ENCODE results near the gene S1PR3. TPM values are rescaled to one million over a fixed set of nuclear protein-coding genes. Genes with fewer than 3 reads are reported as not detected.
"Not testable (repeated sequence)": the region's sequence is repeated elsewhere in the genome, so short reads cannot be mapped to it uniquely, and the experiment has no call there.

The S1PR3 gene
- polyA plus RNA-seq (ENCODE audit: insufficient read length in 4 of 4), result 10 to 100 TPM; 50.4 to 69.6 (median 57.0) TPM

DNA sequence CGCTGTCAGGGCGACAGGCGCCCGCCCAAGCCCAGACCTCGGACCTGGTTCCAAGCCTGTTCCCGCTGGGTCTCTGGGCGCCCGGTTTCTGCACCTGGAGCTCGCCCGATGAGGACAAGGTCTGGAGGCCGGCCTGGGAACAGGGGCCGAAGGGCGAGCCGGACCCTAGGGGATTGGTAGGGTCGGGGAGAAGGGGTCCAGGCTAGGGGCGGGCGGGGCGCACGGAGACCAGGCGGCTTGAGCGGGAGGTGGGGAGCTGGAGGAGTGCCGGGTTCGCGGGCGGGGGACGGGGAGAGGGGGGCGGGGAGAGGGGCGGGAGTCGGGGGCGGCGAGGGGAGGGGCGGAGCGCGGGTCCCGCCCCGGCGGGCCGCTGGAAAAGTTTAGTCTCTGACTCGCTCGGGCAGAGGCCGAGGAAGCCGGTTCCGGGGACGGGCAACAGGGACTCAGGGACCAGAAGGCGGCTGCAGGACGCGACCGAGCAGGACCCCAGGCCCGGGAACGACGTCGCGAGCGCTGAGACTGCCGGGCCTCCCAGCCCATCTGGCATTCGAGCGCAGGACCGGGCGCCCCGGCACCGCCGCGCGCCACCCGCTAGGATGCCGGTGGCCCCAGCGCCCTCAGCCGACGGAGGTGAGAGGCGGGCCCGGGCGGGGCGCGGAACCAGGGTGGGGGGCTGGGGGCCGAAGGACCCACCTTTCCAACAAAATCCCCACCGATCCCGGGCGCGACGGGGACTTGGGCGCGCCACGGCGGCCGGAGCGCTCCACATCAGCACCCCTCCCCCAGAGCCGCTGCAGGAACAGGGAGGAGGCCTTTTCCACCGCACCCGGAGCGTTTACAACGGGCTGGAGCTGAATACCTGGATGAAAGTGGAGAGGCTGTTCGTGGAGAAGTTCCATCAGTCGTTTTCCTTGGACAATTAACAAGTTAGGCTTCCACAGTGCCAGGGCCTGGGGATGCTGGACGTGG lies at the start of gene S1PR3:
Gene S1PR3 (plus strand): TSS at position 403 of the 969 bp plus-strand sequence. CDS start 9,733 bp downstream, outside the sequence.
- no peak for DNase-seq (ENCODE audit: low read depth in 4 of 4, low spot score in 3 of 4)

DNA sequence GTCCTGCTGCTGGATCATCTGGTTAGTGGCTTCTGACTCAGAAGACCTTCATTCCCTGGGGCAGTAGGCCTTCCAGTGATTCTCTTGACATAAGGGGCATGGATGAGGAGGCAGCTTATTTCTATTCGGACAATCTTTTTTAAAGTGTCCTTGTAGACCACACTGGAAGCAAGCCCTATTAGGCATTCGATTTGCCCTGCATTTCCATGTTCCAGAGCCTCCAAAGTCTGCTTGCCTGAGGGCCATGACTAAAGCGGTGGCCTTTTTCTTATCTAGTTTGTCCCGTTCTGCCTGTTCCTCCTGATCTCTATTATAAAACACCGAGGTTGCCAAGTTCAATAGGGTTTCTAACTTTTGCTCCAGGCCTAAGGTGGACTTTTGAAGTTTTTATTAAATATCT lies 49.7 kb upstream of the S1PR3 start:
- DNase-seq (ENCODE audit: low read depth in 4 of 4, low spot score in 3 of 4), result not testable (repeated sequence)

DNA sequence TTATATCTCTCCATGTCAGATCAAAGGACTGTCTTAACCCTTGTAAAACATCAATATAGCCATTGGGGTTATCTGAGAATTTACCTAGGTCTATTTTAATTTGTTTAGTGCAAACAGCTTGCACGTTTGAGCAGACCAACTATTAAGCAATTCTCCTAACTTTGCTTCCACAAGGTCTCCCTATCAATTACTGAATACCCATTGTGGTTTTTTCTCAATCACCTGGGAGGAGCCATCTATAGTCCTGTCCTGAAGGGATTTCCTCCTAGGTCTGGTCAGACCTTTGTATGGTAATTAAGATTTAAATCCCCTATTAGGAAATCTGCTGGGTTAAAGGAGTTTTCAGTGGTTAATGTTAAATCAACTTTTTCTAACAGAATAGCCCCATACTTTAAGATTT lies 48.9 kb upstream of the S1PR3 start:
- no peak for DNase-seq (ENCODE audit: low read depth in 4 of 4, low spot score in 3 of 4)

DNA sequence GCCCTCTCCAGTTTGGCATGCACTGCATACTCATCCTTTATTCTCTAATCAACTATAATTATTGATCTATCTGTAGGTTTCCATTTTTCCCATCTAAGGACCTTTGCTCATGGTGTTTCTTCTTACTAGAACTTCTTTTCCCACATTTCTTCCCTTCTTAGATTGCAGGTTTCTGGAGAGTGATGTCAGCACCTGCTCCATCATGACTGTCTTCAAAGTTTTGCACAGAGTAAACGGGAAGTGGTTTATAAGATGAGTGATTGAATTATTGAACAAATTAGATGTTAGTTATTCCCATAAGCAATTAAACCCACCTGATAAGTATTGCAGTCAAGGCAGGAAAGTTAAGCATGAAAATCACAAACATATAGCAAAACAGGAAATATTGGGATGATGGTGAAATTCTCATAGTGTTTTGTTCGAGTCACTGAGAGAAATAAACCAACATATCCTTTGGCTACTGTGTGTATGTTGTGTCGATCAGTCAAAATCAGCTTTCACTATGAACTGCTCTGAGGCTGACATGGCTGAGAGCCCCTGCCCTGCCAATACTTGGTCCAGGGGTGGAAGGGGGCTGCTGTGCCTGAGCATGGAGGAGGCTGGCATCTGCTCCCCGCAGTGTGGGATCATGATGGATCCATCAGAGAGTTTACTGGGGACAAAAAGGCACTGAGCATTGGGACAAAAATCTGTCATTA lies 45.5 kb upstream of the S1PR3 start:
- DNase-seq (ENCODE audit: low read depth in 4 of 4, low spot score in 3 of 4), result no peak

DNA sequence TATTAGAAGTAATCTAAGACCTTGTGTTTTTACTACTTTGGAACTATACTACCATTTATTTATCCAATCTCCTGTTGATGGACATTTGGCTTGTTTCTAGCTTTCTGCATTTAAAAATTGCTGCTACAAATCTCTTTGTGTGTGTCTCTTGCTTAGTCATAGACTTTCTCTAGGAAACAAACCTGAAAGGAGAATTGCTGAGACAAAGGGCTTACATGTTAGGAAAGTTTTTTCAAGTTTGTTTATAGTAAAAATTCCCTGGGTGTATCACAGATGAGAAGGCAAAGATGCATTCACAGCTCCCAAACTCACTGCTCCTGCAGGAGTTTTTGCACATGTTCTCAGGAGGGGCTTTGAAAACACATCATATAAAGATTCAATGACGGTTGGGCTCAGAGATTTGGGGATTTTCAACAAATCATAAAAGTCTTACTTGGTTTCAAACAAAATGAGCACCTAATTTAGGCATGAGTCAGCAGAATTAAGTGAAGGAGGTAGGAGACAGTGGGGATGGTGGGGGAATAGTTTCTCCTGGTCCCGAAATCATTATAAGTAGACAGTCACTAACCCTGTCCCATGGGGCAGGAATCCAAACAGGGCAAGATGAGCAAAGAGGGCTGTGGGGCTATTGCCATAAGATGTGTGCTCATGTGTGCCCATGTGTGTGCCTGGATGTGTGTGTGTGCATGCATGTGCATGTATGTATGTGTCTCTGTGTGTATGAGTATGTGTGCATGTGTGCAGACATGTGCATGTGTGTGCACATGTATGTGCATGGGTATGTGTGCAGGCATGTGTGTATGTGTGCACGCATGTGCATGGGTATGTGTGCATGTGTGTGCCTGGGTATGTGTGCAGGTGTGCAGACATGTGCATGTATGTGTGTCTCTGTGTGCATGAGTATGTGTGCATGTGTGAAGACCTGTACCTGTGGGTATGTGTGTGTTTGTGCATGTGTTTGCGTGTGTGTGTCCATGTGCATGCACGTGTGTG lies 43.4 kb upstream of the S1PR3 start:
- DNase-seq (ENCODE audit: low read depth in 4 of 4, low spot score in 3 of 4), result no peak

DNA sequence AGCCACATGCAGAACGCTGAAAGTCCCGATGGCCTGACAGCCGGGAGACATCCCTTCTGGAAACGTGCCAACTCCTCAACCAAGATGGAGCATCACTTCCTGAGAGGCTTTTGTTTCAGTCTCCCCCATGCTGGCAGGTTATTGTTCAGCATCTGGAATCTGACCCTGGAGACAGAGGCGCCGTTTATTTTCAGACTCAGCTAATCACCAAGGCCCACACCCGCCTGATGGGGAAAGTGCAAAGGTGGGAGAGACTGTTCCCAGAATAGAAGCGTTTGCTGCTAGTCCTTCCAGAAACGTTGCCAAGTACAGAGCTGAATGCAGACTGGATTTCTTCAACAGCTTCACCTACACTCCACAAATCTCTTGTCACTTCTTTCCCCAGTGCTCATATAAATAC lies 41.8 kb upstream of the S1PR3 start:
- DNase-seq (ENCODE audit: low read depth in 4 of 4, low spot score in 3 of 4), result peak; percentile 41 to 68 (median 48)

DNA sequence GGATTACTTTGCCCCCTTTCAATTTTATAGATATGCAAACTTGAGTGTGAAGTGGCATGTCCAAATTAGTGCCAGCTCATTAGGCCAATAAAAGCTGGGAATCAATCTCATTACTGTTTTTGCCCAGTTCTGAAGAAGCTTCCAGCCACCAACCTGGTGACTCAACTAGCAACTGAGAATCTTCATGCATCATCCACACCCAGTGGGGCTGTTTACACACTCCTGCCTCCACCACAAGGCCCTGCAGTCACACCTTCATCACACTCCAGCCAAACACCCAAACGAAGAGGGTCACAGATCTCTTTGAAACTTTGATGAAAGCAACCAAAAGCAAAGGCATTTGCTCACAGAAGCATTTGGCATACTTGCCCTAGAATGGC lies 41.3 kb upstream of the S1PR3 start:
- no peak for DNase-seq (ENCODE audit: low read depth in 4 of 4, low spot score in 3 of 4)

DNA sequence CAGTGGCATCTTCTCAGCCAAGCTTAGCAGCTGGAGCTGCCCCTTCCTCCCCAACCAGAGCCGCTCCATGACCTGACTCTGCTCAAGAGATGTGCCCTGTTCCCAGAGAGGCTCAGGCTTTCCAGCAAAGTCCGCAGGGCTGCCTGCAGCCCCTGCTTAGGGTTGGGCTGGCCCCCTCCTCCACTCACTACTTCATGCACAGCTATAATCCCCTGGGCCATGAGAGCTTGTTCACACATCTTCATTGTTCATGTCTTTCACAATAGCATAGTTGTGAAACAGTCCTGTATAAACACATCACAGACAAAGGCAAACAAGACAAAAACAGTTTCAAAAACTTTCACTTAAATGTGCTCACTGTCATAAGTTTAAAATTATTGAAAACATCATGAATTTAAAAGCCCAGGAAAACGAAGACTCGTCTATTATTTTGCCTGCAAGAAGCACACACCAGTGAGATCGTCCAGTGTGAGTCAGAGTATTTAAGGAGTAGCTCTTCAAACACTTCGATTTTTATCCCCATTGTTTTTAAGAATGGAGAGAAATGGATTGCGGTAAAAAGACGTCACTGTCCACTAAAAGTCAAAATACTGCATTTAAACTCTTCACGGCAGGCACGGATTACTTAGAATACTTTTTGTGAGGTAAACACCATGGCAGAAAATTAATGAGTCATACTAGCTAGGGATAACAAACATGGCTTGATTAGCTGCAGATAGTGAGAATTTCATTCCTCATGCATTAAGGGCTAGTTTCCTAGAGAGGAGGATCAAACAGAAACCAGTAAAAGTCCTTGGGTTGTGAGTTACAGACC lies 40.7 kb upstream of the S1PR3 start:
- DNase-seq (ENCODE audit: low read depth in 4 of 4, low spot score in 3 of 4), result no peak

DNA sequence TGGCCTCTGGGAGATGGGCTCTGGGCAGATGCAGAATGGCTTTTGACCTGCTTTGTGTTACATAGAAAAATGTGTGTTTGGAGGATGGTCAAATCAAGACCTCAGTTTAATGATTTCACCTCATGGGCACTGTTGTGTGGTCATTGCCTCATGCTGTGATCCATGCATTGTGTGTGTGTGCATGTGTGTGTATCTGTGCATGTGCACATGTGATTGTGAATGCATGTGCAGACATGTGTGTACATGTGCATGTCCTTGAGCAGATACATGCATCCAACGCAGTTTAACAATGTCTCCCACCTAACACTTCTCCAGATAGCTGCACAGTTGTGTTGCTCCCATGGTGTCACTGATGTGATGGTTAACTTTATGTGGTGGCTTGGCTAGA lies 40.1 kb upstream of the S1PR3 start:
- DNase-seq (ENCODE audit: low read depth in 4 of 4, low spot score in 3 of 4), result no peak

DNA sequence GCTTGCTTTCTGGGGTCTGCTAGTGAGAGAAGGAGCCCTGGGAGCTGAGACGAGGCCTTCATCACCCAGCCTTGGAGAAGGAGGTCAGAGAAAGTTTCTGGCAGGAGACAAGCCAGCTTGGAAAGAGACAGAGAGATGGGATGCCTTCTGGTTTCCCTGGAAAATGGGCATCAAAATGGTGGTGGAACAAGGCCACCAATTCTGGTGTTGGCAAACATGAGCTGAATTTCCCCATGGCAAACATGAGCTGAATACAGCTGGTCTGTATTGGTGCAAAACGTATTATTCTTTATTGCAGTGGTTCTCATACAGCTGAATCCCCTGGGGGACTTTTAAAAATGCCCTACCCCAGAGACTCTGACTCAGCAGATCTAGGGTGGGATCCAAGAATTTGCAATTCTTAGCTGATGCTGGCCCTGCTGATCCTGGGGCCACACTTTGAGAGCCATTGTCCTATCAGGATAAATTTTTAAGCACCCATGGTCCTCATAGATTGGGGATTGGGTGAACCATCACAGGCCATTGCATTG lies 39.1 kb upstream of the S1PR3 start:
- DNase-seq (ENCODE audit: low read depth in 4 of 4, low spot score in 3 of 4), result no peak

DNA sequence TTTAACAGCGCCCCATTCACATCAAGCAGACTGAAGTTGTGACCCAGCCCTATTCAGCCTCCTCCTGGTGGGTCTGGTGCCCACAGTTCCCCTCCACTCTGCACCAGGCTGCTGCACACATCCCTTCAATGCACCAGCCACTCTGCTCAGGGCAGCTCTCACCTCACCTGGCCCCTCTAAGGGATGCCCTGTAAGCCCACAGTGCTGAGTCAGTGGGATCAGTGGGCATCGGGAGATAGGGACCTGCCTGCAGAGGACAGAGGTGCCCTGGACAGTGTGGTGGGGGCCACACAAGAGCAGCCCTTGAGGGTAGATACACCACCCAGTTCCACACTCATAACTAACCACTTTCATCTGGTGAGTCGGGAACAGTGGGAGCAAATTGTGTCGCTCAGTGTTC lies 38.3 kb upstream of the S1PR3 start:
- DNase-seq (ENCODE audit: low read depth in 4 of 4, low spot score in 3 of 4), result no peak

DNA sequence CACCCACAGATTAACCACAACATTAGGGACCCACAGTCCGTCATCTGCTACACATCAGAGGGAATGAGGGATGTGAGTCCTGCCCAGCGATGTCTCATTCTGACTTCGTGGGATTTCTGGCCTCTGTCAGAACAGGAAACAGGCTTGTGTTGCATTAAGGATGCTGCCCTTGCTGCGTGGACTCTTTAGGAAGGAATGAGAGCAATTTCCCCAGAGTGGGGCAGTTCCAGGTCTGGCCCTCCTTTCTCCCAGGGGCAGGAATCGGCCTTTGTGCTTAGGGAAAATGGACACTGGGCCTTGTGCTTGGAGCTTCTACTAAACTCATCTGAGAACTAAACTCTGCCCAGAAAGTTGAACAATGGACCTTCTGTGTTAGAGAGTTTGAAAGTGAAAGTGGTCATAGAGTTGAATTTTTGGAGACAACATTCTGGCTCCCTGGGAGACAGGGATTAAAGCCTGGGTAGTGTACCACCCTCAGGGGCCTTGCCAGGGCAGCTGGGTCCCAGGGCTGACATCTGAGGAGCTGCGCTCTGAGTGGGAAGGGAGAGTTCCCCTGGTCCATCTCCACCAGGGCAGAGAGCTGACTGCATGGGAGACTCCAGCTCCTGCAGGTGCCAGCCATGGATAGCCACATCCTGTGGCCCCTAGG lies 37.8 kb upstream of the S1PR3 start:
- no peak for DNase-seq (ENCODE audit: low read depth in 4 of 4, low spot score in 3 of 4)

DNA sequence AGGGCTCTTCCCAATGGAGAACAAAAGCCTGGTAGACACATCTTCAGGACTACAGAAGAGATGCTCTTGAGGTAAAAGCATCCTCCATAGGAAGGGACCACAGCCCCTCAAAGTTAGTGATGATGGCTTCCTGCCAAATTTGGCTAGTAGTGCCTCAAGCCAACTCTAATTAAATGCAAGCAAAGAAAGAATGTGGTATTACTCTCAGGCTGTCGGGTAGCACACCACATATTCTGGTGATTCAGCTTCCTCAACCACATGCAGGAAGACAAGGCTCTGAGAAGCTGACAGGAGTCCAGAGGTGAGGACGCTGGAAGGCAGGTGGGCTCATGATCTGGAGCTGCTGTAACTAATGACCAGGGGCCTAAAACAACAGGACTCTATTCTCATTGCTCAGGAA lies 37.2 kb upstream of the S1PR3 start:
- no peak for DNase-seq (ENCODE audit: low read depth in 4 of 4, low spot score in 3 of 4)

DNA sequence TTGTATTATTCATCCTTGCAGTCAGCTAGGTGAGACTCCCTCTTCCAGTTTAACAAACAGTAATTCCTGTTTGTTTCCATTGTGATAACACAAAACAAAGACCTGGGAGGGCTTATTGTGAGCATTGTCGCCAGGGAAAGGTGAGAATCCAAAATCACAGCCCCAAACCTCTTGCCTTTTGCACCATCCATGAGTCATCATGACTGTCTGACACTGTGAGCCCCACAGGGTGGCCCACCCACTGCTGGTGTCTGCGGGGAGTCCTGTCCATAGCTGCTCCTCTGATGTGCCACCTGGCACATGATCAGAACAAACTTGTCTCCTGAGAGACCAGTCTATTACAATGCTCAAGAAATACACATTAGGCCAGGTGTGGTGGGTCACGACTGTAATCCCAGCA lies 33.7 kb upstream of the S1PR3 start:
- DNase-seq (ENCODE audit: low read depth in 4 of 4, low spot score in 3 of 4), result no peak

DNA sequence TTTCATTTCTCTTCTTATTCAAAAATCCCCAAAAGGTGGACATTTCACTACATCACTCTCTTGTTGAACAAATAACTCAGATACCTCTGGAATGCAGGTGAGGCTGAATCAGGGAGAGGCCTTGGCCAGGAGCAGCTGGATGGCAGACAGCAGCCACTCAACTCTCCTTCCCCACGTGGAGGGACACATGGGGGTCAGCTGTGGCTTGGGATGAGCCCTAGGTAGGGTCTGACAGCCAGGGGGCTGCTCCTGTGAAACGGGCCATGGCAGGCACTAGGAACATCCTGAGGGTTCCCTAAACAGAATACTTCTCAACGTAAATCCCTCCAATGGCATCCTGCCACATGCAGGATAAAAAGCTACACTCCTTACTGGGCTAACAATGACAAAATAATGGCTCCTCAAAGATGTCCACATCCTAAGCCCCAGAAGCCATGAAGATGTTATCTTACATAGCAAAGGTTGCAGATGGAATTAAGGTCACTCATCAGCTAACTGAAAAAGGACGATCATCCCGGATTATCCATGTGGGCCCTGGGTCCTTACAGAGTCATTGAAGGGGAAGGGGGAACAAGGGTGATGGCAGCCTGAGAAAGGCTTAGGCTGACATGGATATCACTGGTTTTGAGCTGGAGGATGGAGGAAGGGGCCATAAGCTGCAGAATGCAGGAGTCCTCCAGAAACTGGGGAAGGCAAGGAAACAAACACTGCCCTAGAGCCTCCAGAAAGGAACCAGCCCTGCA lies 31.4 kb upstream of the S1PR3 start:
- no peak for DNase-seq (ENCODE audit: low read depth in 4 of 4, low spot score in 3 of 4)

DNA sequence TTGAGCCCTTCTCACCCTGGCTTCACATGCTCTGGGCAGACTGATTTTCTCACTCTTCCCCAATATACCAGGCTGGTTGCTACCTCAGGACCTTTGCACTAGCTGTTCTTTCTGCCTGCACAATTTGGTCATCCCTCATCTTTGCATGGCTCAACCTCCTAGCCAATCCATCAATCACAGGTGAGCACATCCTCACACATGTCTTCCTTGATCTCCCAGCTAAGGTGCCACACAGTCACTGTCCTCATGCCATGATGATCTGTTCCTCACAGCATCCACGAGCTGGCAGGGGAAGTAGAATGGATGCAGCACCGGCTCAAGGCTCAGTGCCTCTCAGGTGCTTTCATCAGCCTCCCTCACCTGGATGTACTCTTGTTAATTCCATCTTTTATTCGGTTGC lies 30.6 kb upstream of the S1PR3 start:
- no peak for DNase-seq (ENCODE audit: low read depth in 4 of 4, low spot score in 3 of 4)

DNA sequence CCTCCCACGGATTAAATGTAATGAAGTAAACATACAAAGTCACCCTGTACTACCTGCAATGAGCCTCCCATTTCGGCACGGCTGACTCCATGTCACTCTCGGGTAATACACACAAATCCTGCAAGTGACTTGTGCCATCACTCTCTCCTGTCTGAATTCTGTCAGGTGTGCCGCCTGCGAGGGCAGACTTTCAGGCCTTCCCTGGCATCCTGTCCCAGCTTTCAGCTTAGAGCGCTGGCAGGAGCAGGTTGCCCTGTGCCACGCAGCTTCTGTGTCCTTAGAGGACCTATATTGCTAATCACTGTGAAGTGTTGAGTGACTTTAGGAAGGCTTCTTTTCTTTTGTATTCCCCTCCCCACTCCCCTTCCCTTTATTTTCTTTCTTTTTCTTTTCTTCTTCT lies 25.8 kb upstream of the S1PR3 start:
- DNase-seq (ENCODE audit: low read depth in 4 of 4, low spot score in 3 of 4), result no peak

DNA sequence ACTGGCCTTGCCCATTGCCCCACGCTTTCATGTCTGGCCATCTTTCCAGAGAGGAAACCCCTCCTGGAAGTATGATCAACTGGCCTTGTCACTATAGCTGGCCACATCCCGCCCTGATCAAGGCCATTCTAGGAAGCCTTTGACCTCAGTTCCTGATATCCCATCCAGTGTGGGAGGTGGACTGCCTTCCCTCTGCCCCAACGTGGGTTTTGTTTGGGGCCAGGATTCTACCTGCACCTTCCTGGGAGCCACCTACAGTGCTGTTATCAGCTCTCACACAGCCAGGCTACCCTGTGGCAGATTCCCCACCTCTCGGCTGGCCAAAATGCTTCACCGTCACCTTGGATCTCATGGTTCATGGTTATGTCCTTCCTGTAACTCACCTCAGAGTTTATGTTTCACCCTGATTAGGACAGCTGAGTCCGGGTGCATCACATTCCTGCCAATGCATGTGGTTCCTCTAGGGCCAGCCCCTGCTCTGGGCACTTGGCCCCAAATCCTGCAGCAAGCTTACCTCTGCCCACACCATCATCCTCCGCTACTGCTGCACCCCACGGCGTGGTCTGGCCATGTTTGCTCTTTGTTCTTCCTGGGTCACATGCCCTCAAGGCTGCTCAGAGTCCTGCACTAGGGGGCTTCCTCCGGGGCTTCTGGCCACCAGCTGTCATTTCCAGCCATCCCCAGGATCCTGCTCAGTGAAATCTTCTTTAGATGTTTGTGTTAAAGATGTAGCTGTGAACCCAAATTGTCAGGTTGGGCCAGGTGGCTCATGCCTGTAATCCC lies 24.2 kb upstream of the S1PR3 start:
- DNase-seq (ENCODE audit: low read depth in 4 of 4, low spot score in 3 of 4), result no peak

Measured in left renal pelvis (tissue), 4 donors.